GM12878 (cell line): ENCODE results near the gene IQGAP1. TPM values are rescaled to one million over a fixed set of nuclear protein-coding genes. Genes with fewer than 3 reads are reported as not detected.

ENCODE experiments used
- ATAC-seq: fragments of 200-7000 bp; cut with Tn5 transposase; 3 replicates; pipeline ENCODE4 v1.9.1; 2020; ENCODE audit warnings: mild to moderate bottlenecking, moderate library complexity
- BruUV-seq: library from RNA; stranded (reverse); fragments of 400-500 nt; replicated peaks from 2 replicates; lab custom pipeline; 2021; lab: Mats Ljungman, UMichigan
- CTCF ChIA-PET: fragments of 300-600 bp; sonication (Branson Sonifier 250); formaldehyde crosslinking; extraction: SDS; loops from one replicate; lab custom pipeline; 2021; ENCODE audit warnings: inconsistent platforms; lab: Yijun Ruan, JAX
- POLR2A ChIA-PET: fragments of 350-600 bp; formaldehyde crosslinking; extraction: SDS; loops from one replicate; lab custom pipeline; 2021; ENCODE audit warnings: inconsistent platforms; lab: Charles Lee
- RAD21 ChIA-PET: fragments of 300-600 bp; sonication (Branson Sonifier 250); formaldehyde crosslinking; loops from one replicate; lab custom pipeline; 2023; ENCODE audit warnings: antibody characterized with exemption; ENCODE audit not compliant: unreplicated experiment; lab: Charles Lee
- SMC1A ChIA-PET: fragments of 300-600 bp; sonication (Branson Sonifier 250); formaldehyde crosslinking; loops from one replicate; lab custom pipeline; 2023; ENCODE audit not compliant: unreplicated experiment, uncharacterized antibody; lab: Charles Lee
- DNase-seq: peaks from one replicate; pipeline ENCODE4 v3.0.0-alpha.2; 2011; ENCODE audit warnings: low read depth, low spot score
- FAIRE-seq: peaks from 3 replicates; lab custom pipeline; 2011; peaks lifted over from hg19 to GRCh38; lab: Jason Lieb, UNC
- H2AFZ ChIP-seq: 2 replicates; pipeline ENCODE4 v1.6.0; 2011; ENCODE audit warnings: low read depth, low read length, control low read depth; ENCODE audit not compliant: control insufficient read depth
- H3K27ac ChIP-seq: 2 replicates; pipeline ENCODE4 v1.5.1; 2011; ENCODE audit warnings: control low read depth; ENCODE audit not compliant: control insufficient read depth, insufficient read depth
- H3K27me3 ChIP-seq, 2 experiments: replicated peaks in 1 of 2; 2 replicates each; pipeline versions ENCODE4 v1.6.0 to v1.6.1; 2011; ENCODE audit warnings: low read length in 1 of 2; ENCODE audit not compliant: control insufficient read depth in 2 of 2, insufficient read depth in 2 of 2
- H3K36me3 ChIP-seq, 2 experiments: 2 replicates each; pipeline ENCODE4 v1.5.1; 2011; ENCODE audit warnings: low read length in 1 of 2; ENCODE audit not compliant: control insufficient read depth in 2 of 2, insufficient read depth in 2 of 2
- H3K4me1 ChIP-seq: 2 replicates; pipeline ENCODE4 v1.6.1; 2011; ENCODE audit warnings: mild to moderate bottlenecking, low read length, moderate library complexity, mixed read lengths; ENCODE audit not compliant: control insufficient read depth, insufficient read depth
- H3K4me2 ChIP-seq: 2 replicates; pipeline ENCODE4 v1.6.0; 2011; ENCODE audit warnings: control low read depth; ENCODE audit not compliant: control insufficient read depth, insufficient read depth
- H3K4me3 ChIP-seq: fragments of 200-600 bp; sonication (generic); 2 replicates; pipeline ENCODE4 v1.5.1; 2016
- H3K79me2 ChIP-seq: 2 replicates; pipeline ENCODE4 v1.6.0; 2011; ENCODE audit warnings: low read length; ENCODE audit not compliant: control insufficient read depth, insufficient read depth
- H3K9ac ChIP-seq: 2 replicates; pipeline ENCODE4 v1.8.0; 2011; ENCODE audit warnings: low read length, control low read depth, mixed read lengths; ENCODE audit not compliant: control insufficient read depth, insufficient read depth
- H3K9me3 ChIP-seq: replicated peaks from 3 replicates; pipeline ENCODE4 v1.5.1; 2011; ENCODE audit warnings: mild to moderate bottlenecking, low read length; ENCODE audit not compliant: control insufficient read depth, insufficient read depth
- H4K20me1 ChIP-seq: 2 replicates; pipeline ENCODE4 v1.6.0; 2011; ENCODE audit not compliant: control insufficient read depth, insufficient read depth
- SUPT20H ChIP-seq: IDR thresholded peaks from 2 replicates; pipeline ENCODE4 v1.6.1; 2011; ENCODE audit warnings: low read depth, mild to moderate bottlenecking, low read length, moderate library complexity, borderline replicate concordance; ENCODE audit not compliant: control insufficient read depth
- WGBS: methylation state at CpG from one replicate; pipeline ENCODE4 v1.1.6; 2016; ENCODE audit warnings: low lambda C conversion rate; ENCODE audit not compliant: insufficient replicate concordance, insufficient coverage; ENCODE audit errors: missing lambda C conversion rate; 5-methylcytosine and 5-hydroxymethylcytosine counted together
- in situ Hi-C: fragments of 300-500 bp; cut with MboI; formaldehyde crosslinking; loops from 9 replicates; pipeline ENCODE4 v1.14.3; 2018; ENCODE audit warnings: mixed read lengths
- intact Hi-C: fragments of 100-400 bp; cut with micrococcal nuclease; formaldehyde crosslinking; loops from one replicate; pipeline ENCODE4 v1.14.2; 2022; ENCODE audit not compliant: unreplicated experiment
- polyA plus RNA-seq, 11 experiments: library from polyadenylated mRNA; depleted of rRNA in 4 of 11; unstranded in 6 of 11; stranded (reverse) in 5 of 11; fragments of >200 nt; fragmentation: Nextera tagmentation in 4 of 11; fragmentation: Illumina TruSeq in 1 of 11; extraction: Ambion mirVana in 4 of 11; extraction: Trizol in 1 of 11; gene quantifications; 1 replicate in 1 of 11; 2 replicates in 10 of 11; pipeline versions ENCODE4 v1.2.1 to v1.2.3, GENCODE V29; 2011 to 2016; ENCODE audit warnings: inconsistent platforms in 2 of 11, missing spikeins in 2 of 11, low read depth in 1 of 11
- total RNA-seq, 4 experiments: library from RNA; depleted of rRNA in 3 of 4; stranded (reverse); fragments of >200 nt in 3 of 4; fragmentation: Illumina TruSeq in 1 of 4; extraction: Trizol in 1 of 4; gene quantifications; 2 replicates each; pipeline versions ENCODE4 v1.2.1 to v1.2.3, GENCODE V29; 2013 to 2021
- TF ChIP-seq, protein P1 (sequence below): fragments of 450-650 bp; IDR thresholded peaks from 2 replicates; pipeline ENCODE4 v1.6.1; 2016; ENCODE audit warnings: mild to moderate bottlenecking

IQGAP1 gene
- total and polyA plus RNA-seq, 10 of the 15 experiments (the other 5 are each of a cell fraction or from before 2014, with no cell fraction given): 65.2 to 250 (median 112) TPM

DNA sequence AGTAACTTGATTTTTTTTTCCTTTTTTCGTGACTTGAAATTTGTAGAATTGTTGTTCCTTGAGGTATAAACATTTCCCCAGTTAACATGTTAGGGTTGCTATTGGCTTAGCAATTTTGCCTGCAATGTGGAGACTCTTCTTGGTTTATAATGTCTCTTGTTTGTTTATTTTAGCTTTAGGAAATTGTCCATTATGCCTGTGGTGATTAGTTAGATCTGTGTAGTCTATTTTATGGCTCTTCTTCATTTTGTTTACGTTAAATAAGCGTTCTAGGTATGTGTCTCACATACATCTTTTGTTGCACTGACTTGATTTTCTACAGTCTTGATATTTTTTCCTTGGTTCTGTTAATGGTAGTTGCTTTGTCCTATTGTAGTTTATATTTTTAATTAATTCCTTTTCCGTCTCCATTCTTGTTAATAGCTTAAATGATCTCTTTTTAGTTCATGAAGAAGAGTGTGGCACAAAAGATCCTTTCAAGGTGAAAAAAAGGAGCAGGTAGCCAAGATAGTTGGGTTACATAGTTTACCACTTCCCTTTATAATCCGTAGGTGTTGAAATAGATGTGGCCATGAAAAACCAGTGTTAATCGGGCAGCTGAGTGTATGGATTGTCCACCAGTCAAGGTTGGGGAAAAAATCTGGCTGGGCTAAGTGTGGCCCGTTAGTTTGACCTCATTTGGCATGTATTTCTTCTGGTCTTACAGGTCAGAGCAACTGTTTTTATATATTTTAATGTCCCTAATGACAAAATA is 12.1 kb downstream of the IQGAP1 start:
- 0 out of 2 replicates have a peak overlapping the region, but pooled peaks have one; percentile 32 for H3K4me3 ChIP-seq
- 0 out of 2 replicates have a peak overlapping the region, but pooled peaks have one; percentile 30 for H3K9ac ChIP-seq

More for the DNA sequence above, 12.1 kb downstream of the IQGAP1 start:
- Histone ChIP-seq H3K27me3 (no peaks in the 10 kb centered on the region), H3K27ac (peak overlapping the region; percentile 70), H3K4me2 (peak overlapping the region; percentile 75), H2AFZ (no peak overlapping the region; the same call in 1 of the 2 replicates), H3K36me3 (peaks cover 0 to 3% of the 10 kb centered on the region in 2 experiments; a peak in 1 of 4 replicates), H3K79me2 (peaks cover 82% of the 10 kb centered on the region), H4K20me1 (no peaks in the 10 kb centered on the region), H3K9me3 (no peaks in the 10 kb centered on the region), H3K4me1 (peaks cover 16% of the 10 kb centered on the region; the same call in 1 of the 2 replicates)
- ChIA-PET SMC1A (interaction anchor here (0.8 to 4.5 kb wide), 8 partner anchors 10 to 76 kb away, joined by 3 to 34 read pairs (median 3); partner anchors contain the start of gene IQGAP1), POLR2A (interaction anchor here (1.0 to 3.9 kb wide), 2 partner anchors 12 to 13 kb away, joined by 4 to 51 read pairs; partner anchors contain the start of gene IQGAP1), RAD21 (interaction anchor here (1.1 to 2.4 kb wide), 4 partner anchors 12 to 64 kb away, joined by 3 to 7 read pairs (median 6); partner anchors contain the start of gene IQGAP1), CTCF (interaction anchor here (1.3 to 1.5 kb wide), 4 partner anchors 12 to 531 kb away, joined by 3 to 6 read pairs (median 3); partner anchors contain the start of gene IQGAP1)
- ATAC-seq: peak; percentile 23
- WGBS: 48% methylated on average over 7 of the region's 7 CpGs
- BruUV-seq: TSS peak; percentile 1
- no peak for FAIRE-seq
- no peak for TF ChIP-seq SUPT20H
- TF ChIP-seq, protein P1, sequence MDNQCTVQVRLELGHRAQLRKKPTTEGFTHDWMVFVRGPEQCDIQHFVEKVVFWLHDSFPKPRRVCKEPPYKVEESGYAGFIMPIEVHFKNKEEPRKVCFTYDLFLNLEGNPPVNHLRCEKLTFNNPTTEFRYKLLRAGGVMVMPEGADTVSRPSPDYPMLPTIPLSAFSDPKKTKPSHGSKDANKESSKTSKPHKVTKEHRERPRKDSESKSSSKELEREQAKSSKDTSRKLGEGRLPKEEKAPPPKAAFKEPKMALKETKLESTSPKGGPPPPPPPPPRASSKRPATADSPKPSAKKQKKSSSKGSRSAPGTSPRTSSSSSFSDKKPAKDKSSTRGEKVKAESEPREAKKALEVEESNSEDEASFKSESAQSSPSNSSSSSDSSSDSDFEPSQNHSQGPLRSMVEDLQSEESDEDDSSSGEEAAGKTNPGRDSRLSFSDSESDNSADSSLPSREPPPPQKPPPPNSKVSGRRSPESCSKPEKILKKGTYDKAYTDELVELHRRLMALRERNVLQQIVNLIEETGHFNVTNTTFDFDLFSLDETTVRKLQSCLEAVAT: peak; percentile 18; the same call in 1 of the 2 replicates
- DNase-seq: no peak
- in situ Hi-C loops (no loop called here), intact Hi-C loops (no loop called here)
